Stimulated activated CD4-positive, alpha-beta T cell treated with anti-CD3 and anti-CD28 coated beads, Interleukin-1b, Interleukin-23, amount 100 ng/mL, for 1 hour (primary cell): ENCODE measurements around the gene HMCN1.

Experiments
- DNase-seq, 2 donors: peaks; one replicate each; pipeline ENCODE4 v3.0.0-alpha.2; 2020; ENCODE audit warnings: low read depth in 2 of 2

The HMCN1 gene

GRCh38 chr1:186030453-186030852, 296.3 kb downstream of the HMCN1 start:
- no peak for DNase-seq

- DNase-seq = no peak
Measured at GRCh38 chr1:186033847-186034271, 299.7 kb downstream of the HMCN1 start.

- DNase-seq = no peak
Measured at GRCh38 chr1:186042230-186042629, 308.0 kb downstream of the HMCN1 start.

- DNase-seq = no peak
Measured at GRCh38 chr1:186043296-186043695, 309.1 kb downstream of the HMCN1 start.

GRCh38 chr1:186044079-186044685, 310.0 kb downstream of the HMCN1 start:
- DNase-seq = no peak

GRCh38 chr1:186046437-186047211, 312.4 kb downstream of the HMCN1 start:
- DNase-seq = no peak

GRCh38 chr1:186050360-186050759, 316.2 kb downstream of the HMCN1 start:
- DNase-seq = no peak

- no peak for DNase-seq
Measured at GRCh38 chr1:186054003-186054402, 319.8 kb downstream of the HMCN1 start.

GRCh38 chr1:186054932-186055331, 320.7 kb downstream of the HMCN1 start:
- DNase-seq = no peak

GRCh38 chr1:186055846-186056245, 321.7 kb downstream of the HMCN1 start:
- no peak for DNase-seq

- no peak for DNase-seq
Measured at GRCh38 chr1:186057086-186057485, 322.9 kb downstream of the HMCN1 start.

GRCh38 chr1:186059311-186059710, 325.1 kb downstream of the HMCN1 start:
- no peak for DNase-seq

- DNase-seq = no peak
Measured at GRCh38 chr1:186059752-186060151, 325.6 kb downstream of the HMCN1 start.

GRCh38 chr1:186060226-186060625, 326.0 kb downstream of the HMCN1 start:
- DNase-seq = no peak

- DNase-seq = no peak
Measured at GRCh38 chr1:186063091-186063657, 329.0 kb downstream of the HMCN1 start.

- no peak for DNase-seq
Measured at GRCh38 chr1:186066411-186066810, 332.2 kb downstream of the HMCN1 start.

GRCh38 chr1:186073697-186074096, 339.5 kb downstream of the HMCN1 start:
- no peak for DNase-seq

GRCh38 chr1:186076006-186076405, 341.8 kb downstream of the HMCN1 start:
- no peak for DNase-seq

- no peak for DNase-seq
Measured at GRCh38 chr1:186078245-186078644, 344.1 kb downstream of the HMCN1 start.

GRCh38 chr1:186079084-186079684, 345.0 kb downstream of the HMCN1 start:
- DNase-seq = no peak

- no peak for DNase-seq
Measured at GRCh38 chr1:186082235-186082937, 348.2 kb downstream of the HMCN1 start.

GRCh38 chr1:186086583-186086982, 352.4 kb downstream of the HMCN1 start:
- DNase-seq = no peak
